SIG-M5 treated with dmso at 0.1 percent for 504 hours (cell line): ENCODE measurements around the gene TIMP2.
A peak's percentile ranks its signal among the peaks of the same experiment; 100 is the strongest.
"Not testable (repeated sequence)": the region's sequence is repeated elsewhere in the genome, so short reads cannot be mapped to it uniquely, and the experiment has no call there.

Experiments
- DNase-seq: peaks from one replicate; lab custom pipeline; 2025; ENCODE audit not compliant: unreplicated experiment; lab: John Stamatoyannopoulos, UW

The TIMP2 gene, protein sequence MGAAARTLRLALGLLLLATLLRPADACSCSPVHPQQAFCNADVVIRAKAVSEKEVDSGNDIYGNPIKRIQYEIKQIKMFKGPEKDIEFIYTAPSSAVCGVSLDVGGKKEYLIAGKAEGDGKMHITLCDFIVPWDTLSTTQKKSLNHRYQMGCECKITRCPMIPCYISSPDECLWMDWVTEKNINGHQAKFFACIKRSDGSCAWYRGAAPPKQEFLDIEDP

DNA sequence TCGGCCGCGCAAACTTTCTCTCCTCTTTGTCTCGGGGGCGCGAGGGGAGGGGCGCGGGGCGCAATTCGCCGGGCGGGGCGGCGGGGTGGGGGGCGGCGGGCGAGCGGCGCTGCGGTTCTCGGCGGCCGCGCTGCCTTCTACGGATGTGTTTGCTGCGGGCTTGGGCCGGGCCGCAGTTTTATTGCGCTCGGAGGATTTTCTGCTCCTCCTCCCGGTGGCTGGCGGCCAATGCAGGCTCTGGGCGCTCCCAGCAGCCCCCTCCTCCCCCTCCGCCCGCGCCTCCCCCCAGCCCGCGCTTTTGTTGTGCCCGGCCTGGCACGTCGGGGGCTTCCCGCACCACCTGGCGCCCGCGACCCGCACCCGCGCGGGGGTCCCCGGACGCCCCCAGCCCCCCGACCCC, at the start of gene TIMP2:
TIMP2 (minus strand) TSS at position 154 of the 400 bp plus-strand sequence. CDS start 299 bp downstream, outside the sequence.
- DNase-seq, result peak; percentile 68

DNA sequence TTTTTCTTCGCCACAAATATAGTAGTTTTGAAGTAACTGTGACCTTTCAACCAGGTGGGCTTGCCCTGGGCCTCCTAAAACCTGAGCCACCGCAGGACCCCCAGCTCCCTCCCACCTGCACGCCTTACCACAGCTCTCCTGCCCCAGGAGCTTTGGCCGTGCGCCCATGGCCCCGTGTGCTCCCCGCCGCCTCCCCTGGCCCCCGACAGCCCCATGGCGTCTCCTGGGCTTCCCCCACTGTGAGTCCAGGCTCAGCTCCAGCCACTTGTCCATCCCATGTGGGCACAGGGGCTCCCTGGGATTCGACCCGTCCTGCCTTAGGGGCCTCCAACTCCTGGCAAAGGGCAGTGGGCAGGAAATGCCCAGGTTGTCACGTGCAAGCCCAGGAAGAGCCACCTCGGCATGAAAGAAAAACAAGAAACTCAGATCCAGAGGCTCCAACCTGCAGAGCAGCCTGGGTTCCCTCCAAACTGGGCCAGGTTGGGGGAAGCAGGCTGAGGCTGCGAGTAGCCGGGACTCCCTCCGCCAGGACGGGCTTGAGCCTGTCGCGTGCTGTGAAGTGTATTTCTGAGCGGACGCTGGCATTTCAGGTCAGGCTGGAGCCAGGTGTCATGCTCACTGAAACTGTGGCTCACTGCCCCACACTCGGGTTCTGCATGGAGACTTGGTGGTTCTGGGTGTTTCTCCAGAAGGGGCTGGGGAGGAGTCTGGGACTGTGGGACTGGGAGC, 48.8 kb upstream of the TIMP2 start:
- DNase-seq, result no peak

DNA sequence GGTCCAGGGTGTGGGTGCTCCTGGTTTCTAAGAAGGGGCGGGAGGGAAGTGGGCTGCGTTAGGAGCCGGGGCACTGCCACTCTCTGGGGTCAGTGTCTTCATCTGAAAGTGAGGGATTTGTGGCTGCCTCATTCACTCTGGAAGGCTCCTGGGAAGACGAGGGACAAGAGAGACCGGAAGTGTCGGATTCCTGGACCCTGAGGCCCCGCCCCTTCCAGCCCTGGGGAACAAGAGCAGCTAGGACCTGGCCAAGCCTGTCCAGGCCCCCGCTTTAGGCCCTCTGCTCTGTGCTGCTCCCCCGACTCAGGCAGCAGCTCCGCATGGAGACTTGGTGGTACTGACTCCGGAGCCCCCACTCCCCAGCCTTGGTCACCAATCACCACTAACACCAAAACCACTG, 48.0 kb upstream of the TIMP2 start:
- no peak for DNase-seq

DNA sequence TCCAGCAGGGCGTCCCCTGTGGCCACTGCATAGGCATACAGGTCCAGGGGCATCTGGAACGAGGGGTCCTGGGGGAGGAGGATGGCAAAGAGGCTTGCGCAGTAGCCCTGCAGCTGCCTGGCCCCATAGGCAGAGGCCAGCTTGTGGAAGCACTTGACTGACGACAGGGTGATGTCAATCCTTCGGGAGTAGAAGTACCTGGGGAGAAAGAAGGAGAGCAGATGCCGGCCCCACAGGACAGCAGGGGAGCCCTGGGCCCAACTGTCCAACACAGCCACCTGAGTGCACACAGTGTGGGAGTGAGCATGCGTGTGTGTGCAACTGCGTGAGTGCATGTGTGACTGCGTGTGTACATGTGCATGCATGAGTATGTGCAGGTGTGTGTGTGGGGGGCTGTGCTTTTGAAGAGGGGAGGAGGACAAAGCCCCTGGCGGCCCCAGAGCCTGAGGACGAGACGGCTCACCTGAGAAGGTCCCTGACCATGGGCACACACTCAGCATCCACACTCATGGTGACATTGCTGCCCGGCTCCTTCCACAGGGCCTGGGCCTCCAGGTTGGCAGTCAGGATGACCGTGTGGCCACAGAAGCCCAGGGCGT, 47.4 kb upstream of the TIMP2 start:
- DNase-seq, result no peak

DNA sequence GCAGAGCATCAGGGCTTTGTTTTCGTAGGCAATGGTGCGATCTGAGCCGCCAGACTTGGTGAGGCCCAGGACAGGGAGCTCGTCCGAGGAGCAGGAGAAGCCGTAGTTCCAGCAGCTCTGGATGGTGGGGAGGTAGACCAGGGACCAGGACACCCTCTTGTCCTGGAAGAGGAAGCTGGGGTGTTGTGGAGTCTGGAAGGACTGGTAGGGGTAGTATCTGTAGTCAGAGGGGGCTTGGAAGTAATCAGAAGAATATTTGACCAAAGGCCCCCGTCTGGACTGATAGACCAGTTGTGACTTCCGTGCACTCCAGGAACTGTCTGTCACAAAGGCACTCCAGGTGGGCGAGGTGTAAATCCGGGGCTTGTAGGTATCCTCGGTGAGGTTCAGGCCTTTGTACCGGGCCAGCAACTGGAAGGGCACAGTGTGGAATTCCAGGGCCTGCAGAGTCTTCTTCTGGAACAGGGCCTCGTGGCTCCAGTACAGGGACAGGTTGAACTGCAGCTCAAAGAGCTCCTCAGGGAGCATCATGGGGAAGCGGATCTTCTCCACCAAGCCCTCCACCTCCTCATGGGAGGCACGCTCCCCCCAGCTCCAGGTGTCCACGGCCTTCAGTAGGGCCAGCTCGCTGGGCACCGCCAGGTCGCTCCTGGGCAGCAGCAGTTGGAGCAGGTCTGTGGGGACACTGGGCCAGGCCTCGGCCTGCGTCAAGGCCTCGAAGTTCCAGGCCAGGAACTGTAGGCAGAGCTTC, 46.7 kb upstream of the TIMP2 start:
- no peak for DNase-seq

DNA sequence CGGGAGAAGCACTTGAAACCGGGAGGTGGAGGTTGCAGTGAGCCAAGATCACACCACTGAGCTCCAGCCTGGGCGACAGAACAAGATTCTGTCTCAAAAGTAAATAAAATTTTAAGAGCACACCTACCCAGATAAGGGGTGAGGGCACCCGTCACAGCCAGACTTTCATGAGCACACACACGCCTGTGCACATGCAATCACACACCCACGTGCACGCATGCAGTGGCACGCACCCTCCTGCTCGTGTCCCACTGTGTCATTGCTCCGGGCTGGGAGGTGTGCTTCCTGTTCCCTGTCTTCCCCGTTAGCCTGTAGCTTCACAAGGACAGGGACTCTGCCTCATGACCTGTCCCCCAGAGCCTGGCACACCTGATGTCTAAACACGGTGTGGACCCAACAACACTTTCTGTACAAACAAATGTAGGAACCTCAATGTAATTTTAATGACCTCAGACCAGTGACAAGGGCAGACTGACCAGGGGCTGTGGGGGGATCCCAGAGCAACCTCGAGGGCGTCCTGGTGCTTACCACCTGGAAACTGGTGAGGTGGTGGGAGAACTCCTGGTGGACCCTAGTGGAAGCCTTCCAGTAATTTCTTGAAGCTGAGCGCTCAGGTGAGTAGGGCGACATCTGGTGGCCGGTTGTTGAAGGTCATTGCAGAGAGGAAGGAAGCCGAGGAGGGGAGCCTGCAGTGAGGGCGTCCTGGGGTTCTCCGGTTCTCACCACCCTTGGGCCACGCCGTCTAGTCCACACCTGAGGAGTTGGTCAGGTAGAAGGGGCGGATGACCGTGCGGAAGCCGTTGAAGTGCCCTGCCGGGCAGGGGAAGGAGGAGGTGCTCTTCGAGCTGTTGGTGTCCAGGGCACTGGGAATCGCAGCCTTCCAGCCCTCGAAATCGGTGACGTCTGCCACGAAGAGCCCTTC, 45.9 kb upstream of the TIMP2 start:
- peak; percentile 74 for DNase-seq

DNA sequence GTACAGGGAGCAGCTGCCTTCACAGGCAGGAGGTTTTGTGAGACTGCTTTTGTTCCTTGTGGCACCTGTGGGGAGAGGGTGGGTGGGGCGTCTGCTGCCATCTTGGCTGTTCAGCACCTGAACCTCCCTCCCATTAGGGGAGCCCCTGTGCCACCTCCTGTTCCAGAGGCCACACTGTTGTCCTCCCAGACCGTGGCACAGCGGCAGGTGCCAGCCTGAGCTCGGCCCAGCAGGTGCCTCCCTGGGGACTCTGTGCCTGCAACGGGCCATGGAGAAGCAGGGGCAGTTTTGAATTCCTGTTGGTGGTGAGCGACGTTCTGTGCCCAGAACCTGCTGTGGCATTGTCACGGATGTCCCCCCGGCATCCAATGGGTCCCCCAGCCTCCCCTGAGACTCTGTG, 44.7 kb upstream of the TIMP2 start:
- DNase-seq, result no peak

DNA sequence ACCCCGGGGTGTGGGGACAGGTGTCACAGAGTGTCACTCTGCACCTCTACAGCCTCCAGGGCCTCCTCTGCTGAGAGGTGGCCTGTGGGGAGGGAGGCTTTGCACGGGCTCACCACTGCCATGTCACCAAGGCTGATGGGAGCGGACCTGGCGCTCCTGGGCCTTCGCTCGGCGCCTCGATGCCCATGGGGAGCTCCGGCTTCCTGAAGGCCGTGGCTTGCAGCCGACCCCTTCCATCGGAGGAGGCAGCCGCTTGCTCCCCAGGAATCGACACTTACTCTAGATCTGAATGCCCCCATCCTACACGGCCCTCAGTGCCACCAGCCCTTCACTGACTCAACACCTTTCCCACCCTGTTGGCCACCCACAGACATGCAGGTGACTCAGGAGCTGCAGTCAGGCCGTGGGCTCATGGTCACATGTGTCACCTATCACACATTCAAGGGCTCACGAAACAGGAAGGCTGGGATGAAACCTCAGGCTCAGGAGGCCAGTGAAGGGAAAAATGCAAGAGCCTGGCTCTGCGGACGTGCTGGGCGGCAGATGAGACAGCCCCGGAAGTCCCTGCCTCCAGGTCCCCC, 42.7 kb upstream of the TIMP2 start:
- DNase-seq, result no peak

DNA sequence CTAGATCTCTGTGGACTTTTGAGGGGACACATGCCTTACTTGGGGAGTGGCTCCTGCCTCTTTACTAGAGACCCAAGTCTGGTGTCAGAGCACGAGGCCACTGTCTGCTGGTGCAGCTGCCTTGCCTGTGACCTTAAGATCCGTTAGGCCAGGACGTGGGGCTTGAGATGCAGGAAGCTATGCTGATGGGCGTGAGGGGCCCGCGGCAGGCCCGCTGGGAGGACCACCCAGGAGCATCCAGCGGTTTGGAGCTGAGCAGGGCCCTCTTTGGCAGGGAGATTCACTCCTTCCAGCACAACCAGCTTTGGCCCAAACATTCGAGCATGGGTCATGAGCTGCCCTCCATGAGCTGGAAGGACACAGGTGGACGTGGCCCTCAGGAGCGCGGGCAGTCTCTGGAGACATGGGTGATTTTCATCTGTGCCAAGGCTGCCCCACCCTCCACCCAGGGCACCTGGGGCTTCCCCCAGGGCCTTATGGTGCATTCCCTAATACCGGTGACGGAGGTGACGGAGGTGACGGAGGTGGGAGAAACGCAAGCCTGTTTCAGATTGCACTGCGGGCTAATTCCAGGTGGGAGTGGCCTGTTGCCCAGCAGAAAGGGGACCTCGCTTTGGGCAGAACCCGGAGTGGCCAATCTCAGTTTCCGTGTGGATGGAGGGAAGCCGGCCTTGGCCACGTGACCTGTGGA, 41.9 kb upstream of the TIMP2 start:
- no peak for DNase-seq

DNA sequence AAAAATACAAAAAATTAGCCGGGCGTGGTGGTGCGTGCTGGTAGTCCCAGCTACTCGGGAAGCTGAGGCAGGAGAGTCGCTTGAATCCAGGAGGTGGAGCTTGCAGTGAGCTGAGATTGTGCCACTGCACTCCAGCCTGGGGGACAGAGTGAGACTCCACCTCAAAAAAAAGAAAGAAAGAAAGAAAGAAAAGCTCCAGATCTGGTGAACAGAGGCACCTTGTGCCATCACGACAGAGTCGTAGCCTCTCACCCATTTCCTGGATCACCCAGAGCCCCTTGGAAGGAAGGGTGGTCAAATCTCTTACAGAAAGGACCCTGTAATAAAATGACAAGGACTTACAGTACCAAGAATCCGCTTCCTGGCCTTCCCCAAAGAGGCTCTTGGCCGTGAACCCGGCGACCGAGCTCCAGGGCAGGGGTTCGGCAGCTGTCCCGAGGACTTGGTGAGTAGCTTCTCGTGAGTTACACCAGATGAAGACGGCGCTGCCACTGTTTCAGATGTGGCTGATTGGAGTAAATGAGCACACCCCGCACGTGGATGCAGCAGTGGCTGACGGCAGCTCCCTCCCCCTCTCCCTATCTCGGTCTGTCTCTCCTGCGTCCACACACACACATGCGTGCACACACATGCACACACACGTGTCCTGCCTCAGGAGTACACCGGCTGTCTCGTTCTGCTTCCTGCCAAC, 41.1 kb upstream of the TIMP2 start:
- DNase-seq, result no peak

DNA sequence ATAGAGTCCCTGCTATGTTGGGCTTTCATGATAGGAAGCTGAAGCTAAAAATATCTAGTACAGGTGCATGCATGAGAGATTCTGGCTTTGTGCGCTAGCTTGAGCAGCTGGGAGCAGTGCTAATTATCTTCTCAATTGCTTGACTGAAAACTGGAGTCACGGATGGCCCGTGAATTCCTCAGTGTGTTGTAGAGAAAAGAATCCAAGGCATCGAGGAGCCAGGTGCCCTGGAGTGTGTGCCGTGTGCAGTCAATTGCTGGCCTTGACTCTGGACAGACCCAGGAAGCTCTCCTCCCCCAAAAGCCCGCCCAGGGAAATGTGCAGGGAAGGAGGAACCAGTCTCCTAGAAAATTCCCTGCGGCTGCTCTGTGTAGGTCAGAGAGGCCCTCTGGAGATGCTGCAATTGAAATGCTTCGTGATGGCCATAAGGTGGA, 40.3 kb upstream of the TIMP2 start:
- DNase-seq, result no peak

DNA sequence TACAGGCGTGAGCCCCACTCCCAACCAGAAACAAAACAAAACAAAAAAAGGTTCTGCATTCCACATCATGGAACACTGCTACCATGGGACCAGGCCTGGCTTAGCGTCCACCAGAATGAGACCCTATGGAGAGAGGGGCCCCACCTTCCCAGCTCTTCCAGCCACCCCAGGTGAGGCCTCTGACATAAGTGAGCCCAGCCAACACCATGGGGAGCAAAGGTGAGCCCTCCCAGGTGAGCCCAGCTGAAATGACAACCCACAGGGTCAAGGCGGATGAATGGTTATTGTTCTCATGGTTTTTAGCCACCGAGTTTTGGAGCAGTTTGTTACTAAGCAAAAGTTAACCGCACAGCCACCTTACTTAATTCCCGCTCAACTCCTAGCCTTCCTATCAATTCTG, 38.2 kb upstream of the TIMP2 start:
- DNase-seq, result no peak

DNA sequence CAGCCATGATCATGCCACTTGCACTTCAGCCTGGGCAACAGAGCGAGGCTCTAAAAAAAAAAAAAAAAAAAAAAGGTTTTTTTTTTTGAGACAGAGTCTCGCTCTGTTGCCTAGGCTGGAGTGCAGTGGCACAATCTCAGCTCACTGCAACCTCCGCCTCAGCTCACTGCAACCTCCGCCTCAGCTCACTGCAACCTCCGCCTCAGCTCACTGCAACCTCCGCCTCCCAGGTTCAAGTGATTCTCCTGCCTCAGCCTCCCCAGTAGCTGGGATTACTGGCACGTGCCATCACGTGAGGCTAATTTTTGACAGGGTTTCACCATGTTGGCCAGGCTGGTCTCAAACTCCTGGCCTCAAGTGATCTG, 37.8 kb upstream of the TIMP2 start:
- not testable (repeated sequence) for DNase-seq

DNA sequence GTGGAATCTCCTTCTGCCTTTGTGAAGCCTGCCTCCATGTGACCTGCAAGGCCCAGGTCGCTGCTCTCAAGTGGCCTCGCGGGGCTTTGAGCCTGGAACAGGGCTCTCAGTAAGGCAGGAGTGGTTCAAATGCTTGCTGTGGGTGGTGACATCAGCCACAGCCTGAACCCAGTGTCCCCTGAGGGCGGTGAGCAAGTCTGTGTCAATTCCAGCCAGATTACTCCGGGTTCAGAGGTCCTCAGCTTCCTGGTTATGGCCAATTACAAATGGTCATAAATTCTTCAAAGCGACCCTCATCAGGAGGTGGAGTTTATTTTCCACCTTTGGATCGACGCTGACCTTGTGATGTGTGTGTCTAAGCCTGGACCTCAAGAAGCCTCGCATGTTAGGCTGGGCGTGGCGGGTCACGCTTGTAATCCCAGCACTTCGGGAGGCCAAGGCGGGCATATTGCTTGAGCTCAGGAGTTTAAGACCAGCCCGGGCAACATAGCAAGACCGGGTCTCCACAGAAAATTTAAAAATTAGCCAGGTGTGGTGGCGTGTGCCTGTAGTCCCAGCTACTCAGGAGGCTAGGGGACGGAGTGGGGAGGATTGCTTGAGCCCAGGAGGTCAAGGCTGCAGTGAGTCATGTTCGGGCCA, 37.3 kb upstream of the TIMP2 start:
- DNase-seq, result no peak

DNA sequence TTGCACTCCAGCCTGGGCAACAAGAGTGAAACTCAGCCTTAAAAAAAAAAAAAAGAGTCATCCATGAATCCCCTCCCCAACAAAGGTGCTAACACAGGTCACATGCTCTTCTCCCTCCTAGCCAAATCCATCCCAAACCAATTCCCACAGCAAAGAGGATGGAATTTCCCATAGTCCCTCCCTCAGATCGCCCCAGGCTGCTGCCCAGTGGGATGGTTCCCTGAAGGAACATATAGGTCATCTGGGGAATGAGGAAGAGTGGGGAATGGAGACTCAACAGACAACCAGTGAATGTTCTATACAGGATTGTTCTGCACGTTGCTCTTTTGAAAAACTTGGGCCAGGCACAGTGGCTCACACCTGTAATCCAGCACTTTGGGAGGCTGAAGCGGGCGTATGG, 36.4 kb upstream of the TIMP2 start:
- no peak for DNase-seq

DNA sequence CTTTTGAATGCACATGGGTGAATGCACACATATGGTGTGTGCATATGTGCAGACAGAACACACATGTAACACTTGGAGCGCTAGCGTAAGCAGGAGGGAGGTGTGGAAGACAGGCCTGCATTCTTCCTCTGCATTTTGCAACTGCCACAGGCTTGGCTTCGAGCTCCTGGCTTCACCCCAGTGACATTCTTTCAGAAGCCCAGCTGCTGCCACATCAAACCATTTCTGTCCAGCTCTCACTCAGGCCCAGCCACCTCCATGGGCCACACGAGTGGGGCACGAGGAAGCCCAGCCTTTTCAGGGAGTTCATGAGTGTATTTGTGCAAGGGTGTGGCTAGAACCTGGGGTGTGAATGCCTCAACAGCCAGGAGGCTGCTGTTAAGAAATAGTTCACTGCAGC, 35.7 kb upstream of the TIMP2 start:
- peak; percentile 30 for DNase-seq

DNA sequence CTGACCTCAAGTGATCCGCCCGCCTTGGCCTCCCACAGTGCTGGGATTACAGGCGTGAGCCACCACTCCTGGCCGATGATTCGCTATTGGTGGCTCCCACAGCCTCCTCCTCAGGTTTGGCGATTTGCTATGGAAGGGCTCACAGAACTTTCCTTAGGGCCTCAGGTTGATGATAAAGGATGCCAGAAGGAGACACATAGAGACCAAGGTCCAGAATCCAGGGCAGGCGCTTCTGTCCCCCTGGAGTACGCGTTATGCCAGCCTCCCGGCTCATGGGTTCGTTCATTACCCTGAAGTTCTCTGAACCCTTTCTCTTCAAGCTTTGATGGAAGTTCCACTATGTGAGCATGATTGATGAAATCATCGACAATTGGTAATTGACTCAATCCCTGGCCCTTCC, 34.6 kb upstream of the TIMP2 start:
- no peak for DNase-seq

DNA sequence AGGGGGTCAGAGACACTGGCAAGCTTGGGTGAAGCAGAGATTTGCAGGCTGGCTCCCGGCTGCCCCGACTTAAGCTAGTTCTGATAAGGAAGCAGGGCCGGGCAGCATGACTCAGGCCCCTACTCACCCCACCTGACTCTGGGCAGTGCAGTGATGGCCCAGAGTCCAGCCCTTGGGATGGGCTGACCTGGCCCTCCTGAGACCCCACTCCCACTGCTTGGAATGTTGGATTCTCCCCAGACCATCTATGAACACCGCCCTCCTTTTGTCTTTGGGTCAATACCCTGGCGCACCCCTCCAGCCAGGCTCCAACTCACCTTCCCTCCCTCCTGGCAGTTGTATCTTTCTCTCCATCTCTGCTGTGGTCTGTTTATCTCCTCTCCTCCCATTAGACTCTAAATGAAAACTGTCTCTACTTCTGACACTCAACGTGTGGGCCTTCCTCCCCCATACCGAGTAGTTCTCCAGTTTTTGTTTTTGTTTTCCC, 33.5 kb upstream of the TIMP2 start:
- no peak for DNase-seq

DNA sequence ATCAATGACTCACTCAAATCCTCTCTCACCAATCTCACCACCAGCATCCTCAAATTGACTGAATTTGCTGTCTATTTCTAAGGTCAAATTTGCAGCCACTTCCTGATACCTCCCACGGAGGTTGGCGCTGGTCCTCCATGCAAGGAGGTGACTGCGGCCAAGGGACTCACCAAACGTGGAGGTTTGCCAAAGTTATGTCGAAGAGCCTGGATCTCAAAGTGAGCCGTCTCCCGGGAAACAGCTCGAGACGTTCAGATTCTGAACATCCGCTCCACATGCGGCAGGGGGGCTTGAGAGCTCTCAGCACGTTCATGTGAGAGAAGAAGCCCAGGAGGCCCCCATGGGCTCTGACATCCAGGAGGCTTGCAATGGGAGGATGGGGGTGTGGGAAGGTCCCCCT, 31.9 kb upstream of the TIMP2 start:
- no peak for DNase-seq
